ENCODE results near the gene RAD51AP1. TPM values are rescaled to one million over a fixed set of nuclear protein-coding genes. Genes with fewer than 3 reads are reported as not detected.

Gene RAD51AP1
- total RNA-seq, 1 donor from 2014 or later, result 9.3 TPM

DNA sequence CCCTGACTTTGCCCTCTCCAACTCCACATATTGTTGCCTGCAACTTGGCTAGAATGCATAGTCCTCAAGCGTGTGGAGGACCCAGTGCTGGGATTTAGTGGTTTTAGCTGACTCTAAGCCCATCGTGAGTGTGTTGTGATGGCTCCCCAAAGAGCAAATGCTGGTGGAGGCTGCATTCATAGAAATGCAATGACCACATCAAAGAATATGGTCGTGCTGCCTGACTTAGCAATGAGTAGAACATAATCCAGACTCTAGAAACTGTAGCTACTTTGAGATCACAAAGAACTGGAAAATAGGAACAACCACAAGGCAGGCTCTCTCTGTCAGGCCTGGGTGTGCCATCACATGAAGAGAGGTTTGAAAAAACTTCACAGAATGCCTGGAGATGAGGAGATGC lies 24.6 kb downstream of the RAD51AP1 start:
- no peak for DNase-seq (ENCODE audit: low read depth)

GRCh38 chr12:4564818-4565217 lies 26.1 kb downstream of the RAD51AP1 start:
- DNase-seq (ENCODE audit: low read depth), result no peak
- no peaks in the 10 kb centered on the region for H3K27me3 ChIP-seq (ENCODE audit: control insufficient read depth, insufficient read depth, low read length)
- TF ChIP-seq CTCF (IDR thresholded peaks at IDR 0.05; ENCODE audit: insufficient read depth, low read length, poor library complexity, severe bottlenecking), result no peak
- H3K36me3 ChIP-seq (ENCODE audit: control insufficient read depth, insufficient read depth, low read length), result no peaks in the 10 kb centered on the region
- H3K4me3 ChIP-seq (ENCODE audit: low read depth, low read length), result no peak overlapping the region

More for the DNA sequence above, 24.6 kb downstream of the RAD51AP1 start:
- Histone ChIP-seq H3K4me3 (ENCODE audit: low read depth, low read length) (no peak overlapping the region), H3K36me3 (ENCODE audit: control insufficient read depth, insufficient read depth, low read length) (no peaks in the 10 kb centered on the region), H3K27me3 (ENCODE audit: control insufficient read depth, insufficient read depth, low read length) (no peaks in the 10 kb centered on the region)
- no peak for TF ChIP-seq CTCF (IDR thresholded peaks at IDR 0.05; ENCODE audit: insufficient read depth, low read length, poor library complexity, severe bottlenecking)

- no peaks in the 10 kb centered on the region for H3K27me3 ChIP-seq (ENCODE audit: control insufficient read depth, insufficient read depth, low read length)
- no peaks in the 10 kb centered on the region for H3K36me3 ChIP-seq (ENCODE audit: control insufficient read depth, insufficient read depth, low read length)
- no peak for TF ChIP-seq CTCF (IDR thresholded peaks at IDR 0.05; ENCODE audit: insufficient read depth, low read length, poor library complexity, severe bottlenecking)
- DNase-seq (ENCODE audit: low read depth), result no peak
- H3K4me3 ChIP-seq (ENCODE audit: low read depth, low read length), result no peak overlapping the region
Measured at GRCh38 chr12:4566474-4566873, 27.8 kb downstream of the RAD51AP1 start.

DNA sequence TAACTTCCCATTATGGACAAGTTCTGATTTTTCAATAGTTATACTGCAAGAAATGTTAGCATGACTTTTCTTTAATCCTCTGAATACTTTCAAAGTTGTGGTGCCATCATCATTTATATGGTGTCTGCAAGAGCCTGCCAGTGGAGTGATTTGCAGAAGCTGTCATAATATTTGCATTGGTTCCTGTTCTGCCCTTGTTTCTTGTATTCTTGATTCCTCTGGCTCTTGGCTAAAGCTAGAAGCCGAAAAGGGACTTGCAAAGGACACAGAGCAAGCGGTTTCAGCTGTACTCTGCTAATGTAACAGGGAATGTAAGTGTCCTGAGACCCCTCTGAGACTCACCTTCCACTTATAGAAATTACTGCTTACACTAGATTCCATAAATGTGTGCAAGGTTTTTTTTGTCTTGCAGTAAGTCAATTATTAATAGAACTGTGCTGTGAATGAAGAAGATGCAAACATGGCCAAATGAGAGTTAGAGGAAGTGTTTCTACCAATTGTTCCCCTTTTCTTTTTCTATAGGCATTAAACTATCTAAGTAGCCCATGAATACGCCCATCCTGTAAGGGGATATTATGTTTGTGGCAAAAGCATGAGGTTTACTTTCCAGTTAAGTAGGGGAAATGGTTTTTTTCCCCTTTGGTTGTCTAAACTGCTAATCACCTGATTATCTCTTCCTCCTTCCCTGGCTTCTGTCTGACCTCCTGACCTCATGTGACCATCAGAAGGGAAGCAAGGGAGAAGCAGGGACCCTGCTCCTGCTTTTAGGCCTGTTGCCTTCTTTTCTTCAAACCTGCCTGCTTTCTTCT lies 28.6 kb downstream of the RAD51AP1 start:
- Histone ChIP-seq H3K36me3 (ENCODE audit: control insufficient read depth, insufficient read depth, low read length) (no peaks in the 10 kb centered on the region), H3K4me3 (ENCODE audit: low read depth, low read length) (no peak overlapping the region), H3K27me3 (ENCODE audit: control insufficient read depth, insufficient read depth, low read length) (no peaks in the 10 kb centered on the region)
- DNase-seq (ENCODE audit: low read depth), result no peak
- TF ChIP-seq CTCF (IDR thresholded peaks at IDR 0.05; ENCODE audit: insufficient read depth, low read length, poor library complexity, severe bottlenecking), result no peak

DNA sequence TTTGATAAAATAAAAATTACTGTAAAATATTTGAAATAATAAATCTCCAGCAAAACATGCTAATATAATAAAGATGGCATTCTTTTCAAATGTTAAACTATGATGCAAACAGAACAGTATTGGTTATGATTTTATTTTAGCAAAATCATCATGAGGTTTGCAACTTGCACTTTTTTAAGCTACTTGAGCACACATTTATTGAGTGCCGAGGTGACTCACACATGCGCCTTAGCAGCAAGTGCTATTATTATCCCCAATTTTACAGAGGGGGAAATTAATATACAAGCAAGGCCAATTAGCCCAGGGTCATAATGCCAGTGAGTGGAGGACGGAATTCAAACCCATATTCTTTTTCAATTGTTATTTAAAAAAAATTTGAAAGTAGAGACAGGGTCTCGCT lies 30.6 kb downstream of the RAD51AP1 start:
- Histone ChIP-seq H3K4me3 (ENCODE audit: low read depth, low read length) (no peak overlapping the region), H3K27me3 (ENCODE audit: control insufficient read depth, insufficient read depth, low read length) (no peaks in the 10 kb centered on the region), H3K36me3 (ENCODE audit: control insufficient read depth, insufficient read depth, low read length) (no peaks in the 10 kb centered on the region)
- no peak for DNase-seq (ENCODE audit: low read depth)
- TF ChIP-seq CTCF (IDR thresholded peaks at IDR 0.05; ENCODE audit: insufficient read depth, low read length, poor library complexity, severe bottlenecking), result no peak

GRCh38 chr12:4572680-4573079 lies 34.0 kb downstream of the RAD51AP1 start:
- H3K4me3 ChIP-seq (ENCODE audit: low read depth, low read length), result no peak overlapping the region
- no peaks in the 10 kb centered on the region for H3K27me3 ChIP-seq (ENCODE audit: control insufficient read depth, insufficient read depth, low read length)
- no peak for DNase-seq (ENCODE audit: low read depth)
- no peaks in the 10 kb centered on the region for H3K36me3 ChIP-seq (ENCODE audit: control insufficient read depth, insufficient read depth, low read length)
- no peak for TF ChIP-seq CTCF (IDR thresholded peaks at IDR 0.05; ENCODE audit: insufficient read depth, low read length, poor library complexity, severe bottlenecking)
